ENCODE measurements around the gene CCDC187.

GRCh38 chr9:136330406-136330990 lies 26.6 kb upstream of the CCDC187 start:
- TF ChIP-seq CTCF (IDR thresholded peaks at IDR 0.05) (no peak), POLR2A (IDR thresholded peaks at IDR 0.05) (no peak)
